GM19372 (cell line): ENCODE measurements around the gene SAMD8.

Experiments
- ATAC-seq: cut with Tn5 transposase; IDR thresholded peaks from one replicate; pipeline ENCODE4 v1.9.1; 2021; ENCODE audit warnings: mild to moderate bottlenecking, low read depth, moderate library complexity; ENCODE audit not compliant: unreplicated experiment

The SAMD8 gene

DNA sequence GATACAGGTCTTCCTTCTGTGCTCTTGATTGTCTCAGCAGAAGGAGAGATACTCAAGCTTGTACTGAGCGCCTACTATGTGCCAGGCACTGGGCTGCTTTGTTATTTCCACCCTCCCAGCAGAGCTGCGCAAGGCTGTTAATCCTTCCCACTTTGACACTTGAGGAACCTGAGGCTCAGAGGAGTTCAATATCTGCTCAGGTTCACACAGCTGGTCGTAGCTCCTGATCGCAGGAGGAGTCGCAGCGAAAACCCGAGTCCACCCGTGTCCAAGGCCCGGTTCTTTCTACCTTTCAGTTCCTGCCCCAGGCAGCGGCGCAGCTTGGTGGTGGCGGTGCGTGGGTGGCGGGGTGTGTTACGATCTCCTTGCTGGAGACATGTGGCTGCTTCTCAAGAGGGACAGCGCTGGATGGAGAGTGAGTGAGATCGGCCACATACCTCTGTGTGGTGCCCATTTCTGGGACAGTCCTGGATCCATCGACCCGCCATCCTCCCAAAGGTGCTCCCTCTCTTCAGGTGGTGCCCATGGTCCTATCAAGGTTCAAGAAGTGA is 26.5 kb upstream of the SAMD8 start:
- ATAC-seq: no peak

- ATAC-seq: no peak
Observed at GRCh38 chr10:75086278-75086934, 25.1 kb upstream of the SAMD8 start.

DNA sequence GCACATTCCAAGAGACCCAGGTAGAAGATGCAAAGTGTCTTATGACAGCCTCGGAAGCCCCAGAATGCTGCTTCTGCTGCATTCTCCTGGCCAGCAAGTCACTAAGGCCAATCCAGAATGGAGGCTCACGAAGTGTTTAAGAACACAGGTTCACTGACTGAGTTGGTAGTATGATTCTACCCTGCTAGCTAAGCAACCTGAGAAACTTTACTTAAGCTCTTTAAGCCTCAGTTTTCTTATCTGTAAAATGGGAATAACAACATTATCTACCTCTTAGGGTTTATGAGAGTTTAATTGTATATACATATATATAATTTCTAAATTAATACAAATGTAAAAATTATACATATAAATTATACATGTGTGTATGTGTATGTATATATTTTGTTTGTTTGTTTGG is 22.8 kb upstream of the SAMD8 start:
- ATAC-seq: no peak

GRCh38 chr10:75089634-75090033 is 21.8 kb upstream of the SAMD8 start:
- ATAC-seq: no peak

GRCh38 chr10:75091146-75091545 is 20.3 kb upstream of the SAMD8 start:
- no peak for ATAC-seq

GRCh38 chr10:75094465-75094864 is 17.0 kb upstream of the SAMD8 start:
- ATAC-seq: no peak

DNA sequence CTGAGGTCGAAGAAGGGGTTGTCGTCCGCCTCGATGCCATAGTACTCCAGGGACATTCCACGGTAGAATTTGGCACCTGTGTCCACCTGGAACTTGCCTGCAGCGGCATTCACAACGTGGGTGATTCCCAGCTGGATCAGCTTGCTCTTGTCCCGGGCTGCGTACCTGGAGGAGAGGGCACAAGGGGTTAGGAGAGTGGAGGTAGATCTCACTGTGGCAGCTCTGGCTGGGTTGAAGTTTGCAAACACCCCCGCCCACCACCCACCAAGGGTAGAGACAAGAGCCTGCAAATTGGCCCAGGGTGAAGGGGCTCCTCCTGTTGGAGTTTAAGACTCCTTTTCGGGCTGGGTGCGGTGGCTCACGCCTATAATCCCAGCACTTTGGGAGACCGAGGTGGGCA is 15.8 kb upstream of the SAMD8 start:
- no peak for ATAC-seq

GRCh38 chr10:75096749-75097148 is 14.7 kb upstream of the SAMD8 start:
- ATAC-seq: no peak

GRCh38 chr10:75097666-75098285 is 13.7 kb upstream of the SAMD8 start:
- no peak for ATAC-seq

DNA sequence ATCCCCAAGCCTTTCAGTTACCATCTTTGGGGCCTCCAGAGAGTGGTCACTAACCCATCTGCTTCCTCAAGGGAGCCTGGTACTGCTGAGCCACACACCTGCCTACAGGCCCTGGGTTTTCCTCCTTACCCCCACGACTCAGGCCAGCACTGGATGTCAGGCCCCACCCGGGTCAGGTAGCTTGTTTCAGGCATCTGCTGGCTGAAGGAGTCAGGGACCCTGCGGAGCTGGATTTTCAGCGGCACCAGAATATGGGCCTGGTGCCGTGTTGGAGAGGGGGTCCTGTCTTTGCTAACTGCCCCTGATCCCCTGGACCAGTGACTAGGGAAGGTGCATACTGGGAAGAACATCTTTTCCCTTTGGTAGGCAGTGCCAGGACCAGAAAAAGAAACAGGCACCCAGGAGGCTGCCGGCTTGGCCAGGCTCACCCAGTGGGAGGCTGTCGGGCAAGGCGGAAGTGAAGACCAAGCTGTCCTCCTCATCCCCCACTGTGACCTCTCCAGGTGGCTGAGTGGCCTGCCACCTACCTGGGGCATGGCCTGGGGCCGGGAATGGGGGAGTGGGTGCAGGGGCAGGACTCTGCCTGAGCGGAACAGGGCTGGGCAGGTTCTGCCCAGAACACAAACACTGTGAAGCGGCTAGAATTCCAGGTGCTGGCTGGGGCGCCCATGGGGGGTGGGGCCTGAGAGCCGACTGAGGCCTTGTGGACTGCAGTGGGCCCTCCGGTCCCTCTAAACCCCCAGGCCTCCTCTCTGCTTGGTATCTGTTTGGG is 12.4 kb upstream of the SAMD8 start:
- ATAC-seq: no peak

DNA sequence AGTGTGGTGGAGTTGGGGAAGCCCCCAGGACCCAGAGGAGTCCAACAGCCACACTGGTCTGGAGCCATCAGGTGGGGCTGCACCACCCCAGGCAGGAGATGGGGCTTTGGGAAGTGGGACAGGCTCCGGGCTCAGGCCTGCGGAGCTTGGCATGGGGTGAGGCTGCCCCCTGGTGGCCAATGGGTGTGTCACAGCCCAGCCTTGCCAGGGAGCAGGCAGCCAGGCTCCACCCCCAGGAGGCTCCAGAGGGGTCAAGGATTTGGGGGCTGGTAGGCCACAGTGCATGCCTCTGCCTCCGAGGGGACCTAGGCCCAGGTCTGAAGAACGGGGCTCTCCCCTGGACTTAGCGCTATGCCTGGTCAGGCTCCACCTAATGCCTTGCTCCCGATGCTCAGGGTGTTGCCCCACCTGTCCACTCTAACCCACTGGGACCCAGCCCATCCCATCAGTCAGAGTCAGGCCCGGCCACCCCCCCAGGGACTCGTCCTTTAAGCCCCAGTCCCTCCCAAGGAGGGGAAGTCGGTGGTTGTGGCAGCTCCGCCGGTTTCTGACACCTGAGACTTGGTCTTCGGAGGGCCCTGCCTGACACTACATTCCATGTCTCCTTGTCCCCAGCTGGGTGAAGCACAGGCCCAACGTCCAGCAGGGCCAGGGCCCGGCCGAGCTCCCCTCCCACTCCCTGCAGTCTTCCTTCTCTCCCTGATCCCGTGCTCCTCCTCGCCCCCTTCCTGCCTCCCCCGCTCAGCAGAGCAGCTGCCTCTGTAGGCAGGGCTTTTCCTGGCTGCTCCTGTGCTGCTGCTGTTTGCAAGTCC is 11.3 kb upstream of the SAMD8 start:
- no peak for ATAC-seq

DNA sequence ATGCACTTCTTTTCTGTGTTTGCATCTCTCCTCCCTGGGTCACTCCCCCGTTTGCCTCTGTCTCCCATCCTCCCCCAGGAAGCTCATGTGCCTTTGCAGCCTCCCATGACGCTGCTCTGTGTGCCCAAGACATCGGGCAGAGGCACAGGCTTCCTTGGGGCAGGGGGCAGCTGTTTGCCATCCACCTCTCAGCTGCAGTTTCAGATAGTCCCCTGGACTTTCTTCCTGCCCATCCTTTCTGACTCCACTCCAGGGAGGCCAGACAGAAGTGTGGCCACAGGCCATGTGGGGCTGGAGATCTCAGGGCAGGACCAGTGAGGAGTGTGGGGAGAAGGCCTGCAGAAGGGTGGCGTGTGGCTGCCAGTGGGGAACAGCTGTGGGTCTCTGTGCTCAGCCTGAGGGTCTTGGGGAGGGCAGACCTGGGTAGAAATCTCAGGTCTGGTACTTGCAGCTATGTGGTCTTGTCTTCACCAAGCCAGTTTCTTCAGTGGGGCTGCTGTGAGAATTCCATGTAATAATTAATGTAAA is 10.6 kb upstream of the SAMD8 start:
- no peak for ATAC-seq

DNA sequence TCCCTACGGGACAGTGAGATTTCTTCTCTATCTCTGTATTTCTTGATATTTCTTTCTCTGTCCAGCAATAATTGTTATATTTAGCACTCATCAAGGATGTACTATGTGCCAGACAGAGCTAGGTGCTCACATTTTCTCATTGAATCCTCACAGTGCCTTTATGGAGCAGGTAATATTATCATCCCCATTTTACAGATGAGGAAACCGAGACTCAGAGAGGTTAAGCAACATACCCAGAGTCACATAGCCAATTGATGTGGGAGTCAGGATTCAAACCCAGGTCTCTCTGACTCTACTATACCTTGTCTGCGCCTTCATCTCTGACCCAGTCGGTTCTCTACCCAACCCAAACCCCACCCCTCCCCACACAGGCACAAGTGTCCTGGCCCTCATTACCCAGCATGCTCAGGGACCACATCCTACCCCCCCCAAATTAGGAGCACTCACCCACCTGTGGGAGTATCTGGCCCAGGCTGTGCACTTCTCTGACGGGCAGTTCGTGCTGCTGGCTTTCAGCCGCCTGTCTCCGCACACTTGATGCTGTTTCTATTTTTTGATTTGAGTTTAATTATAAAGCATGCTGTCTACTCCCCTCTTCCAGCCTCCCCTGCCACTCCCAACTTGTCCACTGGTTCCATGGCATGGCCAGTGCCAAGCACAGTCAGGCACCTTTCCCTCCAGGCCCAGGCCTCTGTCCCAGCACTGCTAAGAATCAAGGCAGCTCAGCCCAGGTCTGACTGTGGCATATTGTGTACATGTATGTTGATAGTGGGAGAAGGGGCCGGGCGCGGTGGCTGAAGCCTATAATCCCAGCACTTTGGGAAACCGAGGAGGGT is 9.8 kb upstream of the SAMD8 start:
- ATAC-seq: no peak

DNA sequence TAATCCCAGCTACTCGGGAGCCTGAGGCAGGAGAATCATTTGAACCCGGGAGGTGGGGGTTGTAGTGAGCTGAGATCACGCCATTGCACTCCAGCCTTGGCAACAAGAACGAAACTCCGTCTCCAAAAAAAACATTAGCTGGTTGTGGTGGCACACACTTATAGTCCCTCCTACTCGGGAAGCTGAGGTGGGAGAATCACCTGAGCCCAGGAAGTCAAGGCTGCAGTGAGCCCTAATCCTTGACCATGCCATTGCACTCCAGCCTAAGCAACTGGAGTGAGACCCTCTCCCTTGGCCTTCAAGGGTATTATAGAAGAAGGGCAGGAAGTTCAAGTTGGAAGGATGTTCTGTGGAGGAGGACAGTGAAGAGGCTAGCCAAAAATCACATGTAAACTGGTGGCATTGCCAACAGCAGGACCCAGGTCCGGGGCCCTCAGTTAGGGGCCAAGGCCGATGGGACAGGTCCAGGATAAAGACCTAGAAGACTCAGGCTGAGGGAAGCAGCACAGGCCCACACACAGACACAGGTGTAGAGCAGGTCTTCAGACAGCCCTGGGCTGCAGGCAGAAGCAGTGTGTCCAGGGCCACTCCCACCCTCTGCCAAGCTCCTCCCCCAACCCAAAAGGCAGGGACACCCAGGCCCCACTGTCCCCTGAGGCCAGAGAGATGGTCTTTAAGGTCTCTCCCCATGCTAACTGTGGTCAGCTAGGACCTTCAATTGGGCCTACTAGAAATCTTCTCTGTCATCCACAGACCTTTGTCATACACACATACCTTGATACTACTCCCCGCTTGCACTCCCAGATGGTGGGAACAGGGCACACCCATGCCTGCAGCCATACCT is 8.4 kb upstream of the SAMD8 start:
- no peak for ATAC-seq

- ATAC-seq: no peak
Observed at GRCh38 chr10:75103881-75104686, 7.4 kb upstream of the SAMD8 start.

- no peak for ATAC-seq
Observed at GRCh38 chr10:75104842-75105241, 6.6 kb upstream of the SAMD8 start.

DNA sequence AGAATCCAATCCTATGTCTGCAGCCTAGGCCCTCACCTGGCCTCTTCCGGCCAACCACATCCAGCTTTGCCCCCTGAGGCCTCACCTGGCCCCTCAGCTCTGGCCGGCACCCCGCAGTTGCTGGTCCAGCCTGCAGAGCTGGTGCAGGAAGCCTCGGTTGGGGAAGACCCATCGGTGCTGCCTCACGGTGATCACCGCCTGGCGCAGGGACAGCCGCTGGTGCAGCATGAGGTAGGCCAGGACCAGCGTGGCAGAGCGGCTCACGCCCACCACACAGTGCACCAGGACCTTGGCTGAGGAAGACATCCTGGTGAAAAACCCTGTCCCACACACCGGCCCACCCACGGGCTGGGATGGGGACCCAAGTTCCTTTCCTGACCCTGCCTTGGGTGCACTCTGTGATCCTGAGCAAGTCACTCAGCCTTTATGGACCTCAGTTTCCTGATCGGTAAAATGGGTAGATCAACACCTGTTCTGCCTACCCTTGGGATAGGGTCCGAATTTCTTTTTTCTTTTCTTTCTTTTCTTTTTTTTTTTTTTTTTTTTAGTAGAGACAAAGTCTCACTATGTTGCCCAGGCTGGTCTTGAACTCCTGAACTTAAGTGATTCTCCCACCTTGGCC is 5.8 kb upstream of the SAMD8 start:
- no peak for ATAC-seq
